Tongue (tissue), 3 donors: ENCODE results near the gene LETMD1. TPM values are rescaled to one million over a fixed set of nuclear protein-coding genes. Genes with fewer than 3 reads are reported as not detected.
"Not testable (repeated sequence)": the region's sequence is repeated elsewhere in the genome, so short reads cannot be mapped to it uniquely, and the experiment has no call there.

ENCODE experiments used
- DNase-seq: peaks from one replicate; pipeline ENCODE4 v3.0.0-alpha.2; 2015
- small RNA-seq: library from RNA; depleted of rRNA; stranded (forward); fragments of <200 nt; gene quantifications from one replicate; pipeline ENCODE3, GENCODE V24; 2014; ENCODE audit warnings: low replicate concordance
- total RNA-seq: library from RNA; depleted of rRNA; stranded (reverse); fragments of >200 nt; gene quantifications from one replicate; pipeline ENCODE4 v1.2.3, GENCODE V29; 2014

The LETMD1 gene
- total RNA-seq, 1 donor from 2014 or later = 57.2 TPM

DNA sequence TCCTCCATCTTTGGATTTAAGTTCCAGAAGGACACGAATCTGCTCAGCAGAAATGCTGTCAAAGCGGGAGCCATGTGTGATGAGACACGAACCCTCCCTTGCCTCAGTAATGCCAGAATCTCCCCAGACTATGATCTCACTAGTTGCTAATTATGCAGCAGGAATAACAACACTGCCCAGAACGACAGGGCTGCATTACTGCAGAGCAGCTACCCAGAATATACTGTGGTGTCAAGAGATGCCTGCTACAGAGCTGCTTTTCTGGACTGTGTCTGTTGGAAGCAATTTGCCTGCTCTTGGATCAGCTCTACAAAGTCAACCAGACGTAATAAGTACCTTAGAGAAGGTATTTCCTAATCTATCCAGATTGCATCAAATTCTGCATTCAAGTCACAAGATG lies 29.8 kb downstream of the LETMD1 start:
- DNase-seq = peak; percentile 39

DNA sequence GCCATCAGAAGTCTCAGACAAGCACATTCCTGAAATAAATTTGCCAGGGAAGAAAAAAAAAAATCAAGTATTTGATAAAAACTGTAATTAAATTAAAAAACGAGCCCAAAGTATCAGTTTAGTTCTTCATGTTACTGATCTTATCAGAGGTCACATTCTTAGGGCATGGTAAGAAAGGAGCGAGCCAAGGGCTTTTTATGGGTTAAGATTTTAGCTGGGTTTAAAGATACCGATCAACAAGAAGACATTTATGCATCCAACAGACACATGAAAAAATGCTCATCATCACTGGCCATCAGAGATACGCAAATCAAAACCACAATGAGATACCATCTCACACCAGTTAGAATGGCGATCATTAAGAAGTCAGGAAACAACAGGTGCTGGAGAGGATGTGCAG lies 30.2 kb downstream of the LETMD1 start:
- DNase-seq = not testable (repeated sequence)

DNA sequence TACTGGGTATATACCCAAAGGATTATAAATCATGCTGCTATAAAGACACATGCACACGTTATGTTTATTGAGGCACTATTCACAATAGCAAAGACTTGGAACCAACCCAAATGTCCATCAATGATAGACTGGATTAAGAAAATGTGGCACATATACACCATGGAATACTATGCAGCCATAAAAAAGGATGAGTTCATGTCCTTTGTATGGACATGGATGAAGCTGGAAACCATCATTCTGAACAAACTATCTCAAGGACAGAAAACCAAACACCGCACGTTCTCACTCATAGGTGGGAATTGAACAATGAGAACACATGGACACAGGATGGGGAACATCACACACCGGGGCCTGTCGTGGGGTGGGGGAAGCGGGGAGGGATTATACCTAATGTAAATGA lies 30.7 kb downstream of the LETMD1 start:
- not testable (repeated sequence) for DNase-seq

DNA sequence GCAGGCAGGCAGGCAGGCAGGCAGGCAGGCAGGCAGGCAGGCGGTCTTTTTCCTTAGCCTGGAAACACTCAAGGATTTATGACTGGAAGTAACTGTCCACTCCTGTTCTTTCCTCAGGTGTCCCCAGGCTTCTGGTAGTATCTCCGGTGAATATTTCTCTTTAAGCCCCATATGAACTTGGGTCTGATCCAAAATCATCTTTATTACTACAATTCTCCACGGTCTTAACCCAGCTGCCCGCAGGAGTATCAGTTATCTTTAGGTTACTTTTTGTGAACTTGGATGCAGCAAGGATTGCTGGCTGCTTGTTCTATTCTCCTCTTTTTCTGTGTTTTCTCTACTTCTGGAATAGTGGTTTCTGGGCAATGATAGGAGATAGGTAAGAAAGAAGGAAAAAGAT lies 32.0 kb downstream of the LETMD1 start:
- DNase-seq = peak; percentile 32

DNA sequence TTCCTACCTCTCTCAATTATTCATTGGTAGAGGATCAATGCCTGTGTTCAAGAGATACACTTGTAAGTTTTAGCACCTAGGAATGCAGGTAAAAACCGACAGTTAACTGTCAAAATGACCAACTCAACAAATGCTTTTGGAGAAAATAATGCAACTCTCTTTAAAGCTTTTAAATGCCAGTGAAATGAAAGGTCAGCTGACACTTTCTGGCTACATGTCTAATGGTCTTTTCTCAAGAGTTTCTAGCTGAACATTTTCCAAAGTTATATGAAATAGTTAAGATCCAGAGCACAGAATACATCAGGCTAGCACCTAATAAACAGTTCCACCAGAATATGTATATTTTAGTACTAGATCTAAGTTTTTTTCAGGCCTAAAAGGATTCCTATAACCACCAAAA lies 33.3 kb downstream of the LETMD1 start:
- DNase-seq = no peak

DNA sequence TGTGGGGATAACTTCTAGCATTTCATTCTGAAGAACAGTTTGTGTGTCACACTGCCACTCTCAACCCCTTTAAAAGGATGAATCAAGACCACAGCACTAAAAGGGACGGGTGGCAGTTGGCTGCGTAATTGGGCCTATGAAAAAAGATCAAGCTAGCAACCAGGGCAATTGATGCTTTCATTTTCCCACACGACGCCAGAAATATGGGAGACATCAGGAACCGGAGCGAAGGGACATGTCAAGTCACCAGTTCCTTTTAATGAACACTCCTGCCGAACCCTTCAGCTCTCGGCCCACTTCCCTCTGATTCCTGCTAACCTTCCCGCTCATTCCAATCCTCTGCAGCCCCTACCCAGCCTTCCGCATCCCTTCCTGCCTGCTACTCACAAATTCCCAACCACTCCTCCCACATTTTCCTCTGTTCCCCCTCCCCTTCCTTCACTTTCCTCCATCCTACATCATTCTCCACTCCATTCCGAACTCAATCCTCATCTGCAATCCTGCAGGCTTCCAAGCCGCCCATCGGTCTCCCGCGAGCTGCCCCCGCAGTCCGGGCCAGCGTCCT lies 34.5 kb downstream of the LETMD1 start:
- DNase-seq = peak; percentile 70

DNA sequence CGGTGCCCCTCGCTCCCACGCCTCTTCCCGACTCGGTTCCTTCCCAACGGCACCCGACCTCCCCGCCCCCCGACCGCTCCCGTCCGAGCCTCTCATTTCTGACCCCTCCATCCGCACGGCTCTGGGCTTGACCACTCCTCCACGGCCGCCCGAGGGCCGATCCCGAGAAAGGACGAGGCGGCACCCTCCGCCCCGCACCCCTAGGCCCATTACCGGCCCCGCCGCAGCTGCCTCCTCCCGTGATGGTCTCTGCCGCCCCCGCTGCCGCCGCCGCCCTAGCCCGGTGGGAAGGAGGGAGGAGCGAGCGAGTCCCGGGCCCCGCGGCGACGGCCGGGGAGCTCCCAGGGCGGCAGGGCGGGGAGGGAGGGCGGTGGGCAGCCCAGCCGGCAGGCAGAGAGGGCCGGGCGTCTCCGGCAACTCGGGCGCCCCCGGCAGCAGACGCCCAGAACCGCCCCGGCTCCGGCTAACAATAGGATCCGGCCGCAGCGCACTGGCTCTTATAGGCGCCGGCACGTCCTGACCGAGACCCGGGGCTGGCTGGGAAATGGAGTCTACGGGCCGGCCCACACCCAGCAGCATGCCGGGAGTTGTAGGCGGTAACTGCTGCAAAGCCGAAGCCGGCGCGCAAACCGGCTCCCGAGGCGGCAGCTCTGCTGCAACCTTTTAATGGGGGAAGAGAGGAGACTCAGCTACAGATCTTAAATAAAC lies 35.2 kb downstream of the LETMD1 start, which contains the start of gene CSRNP2:
TSS of gene CSRNP2 (minus strand) at position 471 of the 708 bp plus-strand sequence. CDS start 7,035 bp downstream, outside the sequence.
- peak; percentile 98 for DNase-seq

DNA sequence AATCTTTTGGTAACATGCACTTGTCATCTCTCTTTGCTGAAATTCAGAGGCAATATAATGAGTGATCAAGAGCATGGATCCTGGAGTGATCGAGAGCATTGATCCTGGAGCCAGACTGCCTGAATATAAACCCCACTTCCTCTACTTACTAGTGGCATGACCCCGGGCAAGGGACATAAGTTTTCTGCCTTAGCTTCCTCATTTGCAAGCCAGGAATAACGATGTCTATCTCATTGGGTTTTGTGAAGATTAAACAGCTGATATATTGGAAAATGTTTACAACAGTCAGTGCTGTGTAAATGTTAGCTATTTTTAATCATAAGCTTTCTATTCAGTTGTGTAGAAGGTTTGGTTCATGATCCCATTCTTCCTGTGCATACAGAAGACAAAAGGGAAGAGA lies 37.6 kb downstream of the LETMD1 start:
- DNase-seq = no peak

DNA sequence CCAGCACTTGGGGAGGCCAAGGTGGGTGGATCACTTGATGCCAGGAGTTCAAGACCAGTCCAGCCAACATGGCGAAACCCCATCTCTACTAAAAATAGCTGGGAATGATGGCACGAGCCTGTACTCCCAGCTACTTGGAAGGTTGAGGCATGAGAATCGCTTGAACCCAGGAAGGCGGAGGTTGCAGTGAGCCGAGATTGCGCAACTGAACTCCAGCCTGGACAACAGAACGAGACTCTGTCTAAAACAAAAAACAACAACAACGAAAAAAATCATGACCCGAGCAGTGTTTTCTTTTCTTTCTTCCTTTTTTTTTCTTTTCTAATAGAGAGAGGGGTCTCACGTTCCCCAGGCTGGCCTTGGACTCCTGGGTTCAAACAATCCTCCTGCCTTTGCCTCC lies 38.8 kb downstream of the LETMD1 start:
- no peak for DNase-seq

DNA sequence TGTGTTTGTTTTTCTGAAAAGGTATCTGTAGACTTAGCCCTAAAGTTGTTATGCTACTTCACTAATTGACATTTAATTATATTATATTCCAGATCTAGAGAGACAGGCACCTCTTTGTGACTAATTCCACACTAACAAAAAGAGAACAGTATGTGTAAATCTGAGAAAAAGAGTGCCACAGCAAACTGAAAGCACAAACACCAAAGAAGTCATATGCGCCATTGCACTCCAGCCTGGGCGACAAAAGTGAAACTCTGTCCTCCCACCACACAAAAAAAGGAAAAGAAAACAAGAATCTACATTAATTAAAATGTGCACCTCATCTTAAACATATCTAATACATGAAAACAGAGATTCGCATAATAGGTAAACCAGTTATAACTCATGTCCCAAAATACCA lies 39.7 kb downstream of the LETMD1 start:
- no peak for DNase-seq

DNA sequence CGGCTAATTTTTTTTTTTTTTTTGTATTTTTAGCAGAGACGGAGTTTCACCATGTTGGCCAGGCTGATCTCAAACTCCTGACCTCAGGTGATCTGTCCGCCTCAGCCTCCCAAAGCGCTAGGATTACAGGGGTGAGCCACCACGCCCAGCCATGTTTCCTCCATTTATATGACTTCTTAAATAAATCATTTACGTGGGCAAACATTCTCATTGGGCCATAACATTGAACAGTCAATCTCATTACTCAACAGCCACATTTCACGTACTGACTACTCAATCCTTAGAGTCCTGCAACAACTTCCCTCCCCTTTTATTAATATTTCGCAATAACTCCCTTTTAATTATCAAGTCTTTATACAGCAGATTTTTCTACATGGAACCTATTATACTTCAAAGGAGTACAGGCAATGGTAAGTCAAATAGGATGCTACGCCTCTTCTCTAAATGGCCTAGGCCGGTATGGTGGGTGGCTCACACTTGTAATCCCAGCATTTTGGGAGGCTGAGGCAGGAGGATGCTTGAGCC lies 42.6 kb downstream of the LETMD1 start:
- no peak for DNase-seq

DNA sequence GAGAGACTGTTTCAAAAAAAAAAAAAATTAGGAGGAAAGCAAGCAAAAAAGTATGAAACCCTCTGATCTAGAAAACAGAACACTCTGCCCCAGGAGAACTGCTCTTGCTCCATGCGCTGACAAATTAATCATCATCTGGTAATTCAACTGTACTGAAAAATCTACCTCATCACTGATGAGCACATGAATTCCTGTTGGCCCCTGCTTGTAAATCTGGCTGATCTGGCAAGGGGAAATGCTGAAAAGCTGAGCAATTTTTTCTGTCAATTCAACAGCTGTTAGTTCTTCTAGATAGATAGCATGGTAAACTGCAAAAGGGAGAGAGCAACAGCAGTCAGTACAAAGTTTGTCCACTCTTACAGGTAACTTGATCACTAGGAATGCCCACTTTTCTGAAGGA lies 50.5 kb downstream of the LETMD1 start:
- no peak for DNase-seq

DNA sequence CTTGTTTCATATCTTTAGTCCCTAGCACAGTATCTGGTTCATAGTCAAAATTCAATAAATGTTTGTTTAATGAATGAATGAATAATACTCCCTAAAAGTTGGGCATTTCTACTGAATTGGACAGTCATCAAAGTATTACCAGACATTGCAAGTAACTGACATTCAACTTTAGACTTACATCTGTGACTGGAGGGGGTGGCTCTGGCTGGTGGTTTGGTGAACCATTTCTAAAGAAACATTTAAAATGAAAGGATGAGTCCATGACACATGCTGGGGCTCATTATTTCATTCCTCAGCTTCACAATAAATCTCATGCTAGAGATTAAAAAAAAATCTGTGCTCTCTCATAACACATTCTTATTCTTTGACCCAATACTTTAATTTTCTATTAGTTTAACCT lies 55.9 kb downstream of the LETMD1 start:
- no peak for DNase-seq

DNA sequence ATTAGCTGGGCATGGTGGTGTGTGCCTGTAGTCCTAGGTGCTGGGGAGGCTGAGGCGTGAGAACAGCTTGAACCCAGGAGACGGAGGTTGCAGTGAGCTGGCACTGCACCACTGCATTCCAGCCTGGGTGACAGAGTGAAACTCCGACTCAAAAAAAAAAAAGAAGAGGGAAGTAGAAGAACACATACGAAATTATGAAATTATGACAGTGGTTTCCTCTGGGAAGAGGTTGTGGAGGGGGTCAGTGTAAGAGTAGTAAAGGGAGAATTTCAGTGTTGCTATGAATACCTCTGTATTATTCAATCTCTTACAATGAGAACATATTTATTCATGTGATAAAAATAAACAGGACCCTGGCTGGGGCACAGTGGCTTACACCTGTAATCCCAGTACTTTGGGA lies 60.0 kb downstream of the LETMD1 start:
- DNase-seq = no peak

Small RNAs within 50 kb of the gene (small RNA-seq; reads per million reads assigned to genes)
- not detected for gene RNU6-1273P
- not detected for gene RNU6-87P

Other genes starting within 250 kb of the LETMD1 start
- gene TMPRSS12, start 205.4 kb upstream of the LETMD1 start, total RNA-seq = not detected
- gene HIGD1C, start 95.8 kb upstream of the LETMD1 start, total RNA-seq = not detected
- 54.9 TPM for gene SLC11A2, start 21.9 kb upstream of the LETMD1 start, total RNA-seq
- 21.0 TPM for gene CSRNP2, start 35.3 kb downstream of the LETMD1 start, total RNA-seq
- gene TFCP2, start 124.8 kb downstream of the LETMD1 start, total RNA-seq = 28.2 TPM
- 4.5 TPM for gene POU6F1, start 169.7 kb downstream of the LETMD1 start, total RNA-seq
- gene DAZAP2, start 190.5 kb downstream of the LETMD1 start, total RNA-seq = 74.2 TPM
- 5.0 TPM for gene SMAGP, start 222.1 kb downstream of the LETMD1 start, total RNA-seq